ENCODE data around the gene SLC9A9. TPM values are rescaled to one million over a fixed set of nuclear protein-coding genes. Genes with fewer than 3 reads are reported as not detected.

Gene SLC9A9
- total RNA-seq, 4 donors from 2014 or later: 13.4 to 15.0 (median 14.4) TPM

- DNase-seq (ENCODE audit: extremely low spot score): no peak
Observed at GRCh38 chr3:143242691-143243090, 605.6 kb downstream of the SLC9A9 start.

GRCh38 chr3:143242101-143242500, 606.2 kb downstream of the SLC9A9 start:
- Histone ChIP-seq H3K9me3 (no peaks in the 10 kb centered on the region), H3K4me1 (peaks cover 0 to 29% (median 17%) of the 10 kb centered on the region in 4 donors), H3K27me3 (no peaks in the 10 kb centered on the region), H3K4me3 (no peak overlapping the region), H3K27ac (replicated peaks in 1 of 4) (peak overlapping the region; percentile 41 to 62 (median 48)), H3K36me3 (no peaks in the 10 kb centered on the region)
- intact Hi-C loops (cut with DNase I): no loop called here
- no peak for DNase-seq (ENCODE audit: extremely low spot score)
- WGBS: 53% methylated on average over 3 of the region's 3 CpGs
- TF ChIP-seq CTCF (IDR thresholded peaks at IDR 0.05) (no peak), POLR2A (IDR thresholded peaks at IDR 0.05; ENCODE audit: low read depth) (no peak), POLR2AphosphoS5 (IDR thresholded peaks at IDR 0.05) (no peak), EP300 (IDR thresholded peaks at IDR 0.05) (no peak)

More at GRCh38 chr3:143242691-143243090, 605.6 kb downstream of the SLC9A9 start:
- Histone ChIP-seq H3K4me3 (no peak overlapping the region), H3K9me3 (no peaks in the 10 kb centered on the region), H3K27me3 (no peaks in the 10 kb centered on the region), H3K4me1 (peaks cover 0 to 26% (median 16%) of the 10 kb centered on the region in 4 donors), H3K36me3 (no peaks in the 10 kb centered on the region), H3K27ac (replicated peaks in 1 of 4) (no peak overlapping the region)
- WGBS: 70% methylated on average over 4 of the region's 4 CpGs
- TF ChIP-seq CTCF (IDR thresholded peaks at IDR 0.05) (no peak), POLR2A (IDR thresholded peaks at IDR 0.05; ENCODE audit: low read depth) (no peak), POLR2AphosphoS5 (IDR thresholded peaks at IDR 0.05) (no peak), EP300 (IDR thresholded peaks at IDR 0.05) (no peak)
- intact Hi-C loops (cut with DNase I): no loop called here

- DNase-seq (ENCODE audit: extremely low spot score): no peak
- Histone ChIP-seq H3K4me3 (no peak overlapping the region), H3K9me3 (no peaks in the 10 kb centered on the region), H3K27me3 (no peaks in the 10 kb centered on the region), H3K36me3 (no peaks in the 10 kb centered on the region), H3K4me1 (peaks cover 0 to 29% (median 17%) of the 10 kb centered on the region in 4 donors), H3K27ac (replicated peaks in 1 of 4) (peak overlapping the region; percentile 41 to 62 (median 48))
- peak in 1 of 2 donors; percentile 32 for TF ChIP-seq POLR2AphosphoS5 (IDR thresholded peaks at IDR 0.05)
- no peak for TF ChIP-seq POLR2A (IDR thresholded peaks at IDR 0.05; ENCODE audit: low read depth)
- 42% methylated on average over 3 of the region's 3 CpGs for WGBS
- intact Hi-C loops (cut with DNase I): no loop called here
Observed at GRCh38 chr3:143241481-143241951, 606.8 kb downstream of the SLC9A9 start.

- H3K4me1 ChIP-seq: peaks cover 0 to 29% (median 17%) of the 10 kb centered on the region in 4 donors
- no peak for TF ChIP-seq POLR2A (IDR thresholded peaks at IDR 0.05; ENCODE audit: low read depth)
- TF ChIP-seq POLR2AphosphoS5 (IDR thresholded peaks at IDR 0.05): no peak
- 65% methylated on average over 4 of the region's 4 CpGs for WGBS
- H3K27ac ChIP-seq (replicated peaks in 1 of 4): peak overlapping the region in 3 of 4 donors; percentile 45 to 62 (median 51)
- no peaks in the 10 kb centered on the region for H3K9me3 ChIP-seq
- no peaks in the 10 kb centered on the region for H3K27me3 ChIP-seq
- no peaks in the 10 kb centered on the region for H3K36me3 ChIP-seq
- DNase-seq (ENCODE audit: extremely low spot score): no peak
- intact Hi-C loops (cut with DNase I): no loop called here
- H3K4me3 ChIP-seq: no peak overlapping the region
Observed at GRCh38 chr3:143240886-143241285, 607.4 kb downstream of the SLC9A9 start.

- Histone ChIP-seq H3K9me3 (no peaks in the 10 kb centered on the region), H3K4me1 (peaks cover 0 to 29% (median 17%) of the 10 kb centered on the region in 4 donors), H3K27ac (replicated peaks in 1 of 4) (no peak overlapping the region), H3K4me3 (no peak overlapping the region), H3K27me3 (no peaks in the 10 kb centered on the region), H3K36me3 (no peaks in the 10 kb centered on the region)
- TF ChIP-seq POLR2AphosphoS5 (IDR thresholded peaks at IDR 0.05) (no peak), POLR2A (IDR thresholded peaks at IDR 0.05; ENCODE audit: low read depth) (no peak), EP300 (IDR thresholded peaks at IDR 0.05) (no peak), CTCF (IDR thresholded peaks at IDR 0.05) (no peak)
- WGBS: 58% methylated on average over 3 of the region's 3 CpGs
- intact Hi-C loops (cut with DNase I): no loop called here
- DNase-seq (ENCODE audit: extremely low spot score): no peak
Observed at GRCh38 chr3:143239031-143239430, 609.2 kb downstream of the SLC9A9 start.

Data from esophagus muscularis mucosa (tissue), 4 donors.